H1 (cell line): Measurements from ENCODE around the gene ZNF516. TPM values are rescaled to one million over a fixed set of nuclear protein-coding genes. Genes with fewer than 3 reads are reported as not detected.

Source experiments
- BRCA1 ChIP-seq: IDR thresholded peaks from 2 replicates; pipeline ENCODE4 v1.6.1; 2012; ENCODE audit warnings: low read depth, low read length, improper control_type of control experiment
- SUZ12 ChIP-seq: fragments of 200-600 bp; sonication (generic); IDR thresholded peaks from 2 replicates; pipeline ENCODE4 v1.6.1; 2012; ENCODE audit warnings: mild to moderate bottlenecking, inconsistent platforms, low read length, moderate library complexity, mixed read lengths
- polyA plus RNA-seq, 7 experiments: library from polyadenylated mRNA; depleted of rRNA in 3 of 7; stranded (reverse) in 5 of 7; unstranded in 2 of 7; fragments of >200 nt in 5 of 7; fragments of 200-250 nt in 2 of 7; gene quantifications; 1 replicate in 5 of 7; 2 replicates in 1 of 7; 4 replicates in 1 of 7; pipeline versions ENCODE4 v1.2.1 to v1.2.3, GENCODE V29; 2011 to 2013; ENCODE audit warnings: missing spikeins in 2 of 7, mixed read lengths in 2 of 7
- total RNA-seq: library from RNA; stranded (reverse); fragmentation: NEBNext Ultra II Directional; extraction: Animal tissue kit (Norgen Biotek cat#: 25700); gene quantifications from 2 replicates; pipeline ENCODE4 v1.2.1, GENCODE V29; 2021
- TF ChIP-seq, protein P1 (sequence below), 3 experiments: IDR thresholded peaks; 1 replicate in 2 of 3; 2 replicates in 1 of 3; pipeline versions ENCODE4 v1.5.1 to v1.6.1; 2011; ENCODE audit warnings: low read length in 3 of 3, mild to moderate bottlenecking in 3 of 3, inconsistent platforms in 2 of 3, low read depth in 1 of 3, moderate library complexity in 1 of 3; ENCODE audit not compliant: insufficient read depth in 1 of 3; ENCODE audit errors: control extremely low read depth in 1 of 3

The ZNF516 gene
- total and polyA plus RNA-seq, 2 of the 8 experiments (the other 6 are each of a cell fraction or from before 2014, with no cell fraction given) = 7.3 to 17.0 TPM

DNA sequence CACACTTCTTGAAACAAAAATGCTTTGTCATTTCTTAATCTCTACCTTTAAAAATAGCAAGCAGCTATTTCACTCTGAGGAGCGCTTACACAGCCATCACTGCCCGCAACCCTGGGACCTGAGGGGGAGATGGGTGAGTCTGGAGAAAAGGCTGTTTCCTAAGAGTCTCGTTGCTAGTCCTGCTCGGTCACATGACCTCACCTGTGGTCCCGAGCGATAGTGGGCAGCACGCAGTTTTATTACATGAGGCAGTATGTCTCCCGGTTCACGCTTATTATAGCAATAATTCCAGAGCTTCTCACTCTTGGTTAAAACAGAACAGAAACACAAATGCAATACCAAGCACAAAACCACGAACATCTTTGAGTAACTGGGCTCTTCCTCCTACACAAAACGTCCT lies 105.3 kb downstream of the ZNF516 start (continued):
- TF ChIP-seq, protein P1, sequence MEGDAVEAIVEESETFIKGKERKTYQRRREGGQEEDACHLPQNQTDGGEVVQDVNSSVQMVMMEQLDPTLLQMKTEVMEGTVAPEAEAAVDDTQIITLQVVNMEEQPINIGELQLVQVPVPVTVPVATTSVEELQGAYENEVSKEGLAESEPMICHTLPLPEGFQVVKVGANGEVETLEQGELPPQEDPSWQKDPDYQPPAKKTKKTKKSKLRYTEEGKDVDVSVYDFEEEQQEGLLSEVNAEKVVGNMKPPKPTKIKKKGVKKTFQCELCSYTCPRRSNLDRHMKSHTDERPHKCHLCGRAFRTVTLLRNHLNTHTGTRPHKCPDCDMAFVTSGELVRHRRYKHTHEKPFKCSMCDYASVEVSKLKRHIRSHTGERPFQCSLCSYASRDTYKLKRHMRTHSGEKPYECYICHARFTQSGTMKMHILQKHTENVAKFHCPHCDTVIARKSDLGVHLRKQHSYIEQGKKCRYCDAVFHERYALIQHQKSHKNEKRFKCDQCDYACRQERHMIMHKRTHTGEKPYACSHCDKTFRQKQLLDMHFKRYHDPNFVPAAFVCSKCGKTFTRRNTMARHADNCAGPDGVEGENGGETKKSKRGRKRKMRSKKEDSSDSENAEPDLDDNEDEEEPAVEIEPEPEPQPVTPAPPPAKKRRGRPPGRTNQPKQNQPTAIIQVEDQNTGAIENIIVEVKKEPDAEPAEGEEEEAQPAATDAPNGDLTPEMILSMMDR (IDR thresholded peaks at IDR 0.05; ENCODE audit: control extremely low read depth in 1 of 3, insufficient read depth in 1 of 3, low read depth in 1 of 3, low read length in 3 of 3) = no peak
- TF ChIP-seq SUZ12 (no peak), BRCA1 (no peak)
